Left colon (tissue), 2 donors: ENCODE measurements around the gene KIRREL1. TPM values are rescaled to one million over a fixed set of nuclear protein-coding genes. Genes with fewer than 3 reads are reported as not detected.

Experiments
- ATAC-seq: fragments of 200-7000 bp; cut with Tn5 transposase; one replicate; pipeline ENCODE4 v1.9.1; 2020; ENCODE audit warnings: mild to moderate bottlenecking, moderate library complexity
- DNase-seq, 2 donors: peaks; one replicate each; pipeline ENCODE4 v3.0.0-alpha.2; 2020
- intact Hi-C, 2 donors: fragments of 100-400 bp; cut with DNase I in 1 of 2; cut with micrococcal nuclease in 1 of 2; formaldehyde crosslinking; loops; one replicate each; pipeline versions ENCODE4 v1.11.2 to v1.14.0; 2022; cut with DNase I, micrococcal nuclease
- total RNA-seq, 2 donors: library from RNA; stranded (reverse); fragmentation: NEBNext Ultra II Directional; extraction: Animal tissue kit (Norgen Biotek cat#: 25700); gene quantifications; one replicate each; pipeline ENCODE4 v1.2.1, GENCODE V29; 2021
- donor health status: DM: no; HTN: no; CAD: no.
- donor health status: DM: yes; HTN: yes; CAD: no.

KIRREL1 gene
- total RNA-seq, 2 donors from 2014 or later = 5.6 to 9.2 TPM

DNA sequence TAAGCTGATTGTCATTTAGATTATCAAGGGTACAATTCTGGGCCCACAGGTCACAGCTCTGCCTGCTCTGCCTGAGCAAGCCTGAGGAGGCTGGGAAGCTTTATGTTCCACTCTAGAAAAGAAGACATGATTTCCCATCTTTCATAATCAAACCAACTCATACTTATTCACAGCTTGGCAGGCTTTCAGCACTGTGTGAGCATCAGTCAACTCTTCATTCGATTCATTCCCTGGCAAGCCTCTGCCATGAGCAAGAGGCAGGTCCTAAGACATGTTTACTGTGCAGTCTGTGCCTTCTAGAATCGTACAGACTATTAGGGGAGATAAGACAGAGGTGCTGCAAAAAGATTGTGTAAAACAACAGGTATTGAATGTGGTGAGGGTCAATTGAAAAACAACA, 24.5 kb upstream of the KIRREL1 start:
- no peak for ATAC-seq
- intact Hi-C loops = no loop called here
- DNase-seq = no peak

DNA sequence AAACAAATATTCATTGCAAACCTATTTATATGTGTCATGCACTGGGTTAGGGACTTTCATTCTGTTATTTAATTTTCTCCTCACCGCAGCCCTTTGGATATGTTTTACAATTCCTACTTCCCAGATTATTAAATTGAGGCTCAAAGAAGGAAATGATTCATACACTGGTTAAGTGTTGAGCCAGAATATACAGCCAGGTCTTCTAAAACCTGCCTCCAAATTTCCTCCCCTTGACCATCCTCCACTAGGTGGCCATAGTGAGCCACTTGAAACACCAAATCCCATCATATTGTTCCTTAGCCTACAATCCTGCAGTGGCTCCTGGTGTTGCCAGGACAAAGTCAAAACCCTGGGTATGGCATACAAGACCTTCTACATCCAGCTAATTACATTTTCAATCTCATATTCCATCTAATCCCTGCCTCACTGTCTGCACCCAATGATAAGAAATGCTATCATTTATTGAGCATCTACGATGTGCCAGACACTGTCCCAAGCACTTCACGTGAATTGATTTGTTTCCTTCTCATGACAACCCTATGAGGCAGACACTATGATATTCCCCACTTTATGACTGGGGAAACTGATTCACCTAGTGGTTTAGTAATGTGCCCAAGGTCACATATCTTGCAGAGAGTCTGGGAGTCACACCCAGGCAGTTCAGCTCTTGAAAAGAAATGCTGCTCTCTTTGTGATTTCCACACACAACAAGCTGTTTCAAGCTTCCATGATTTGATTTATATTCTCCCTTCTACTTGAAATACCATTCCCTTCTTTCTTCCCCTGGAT, 23.6 kb upstream of the KIRREL1 start:
- ATAC-seq (peak; percentile 43), DNase-seq (peak in 1 of 2 donors; percentile 54)
- intact Hi-C loops = loop anchor here in 1 of 2 donors (5.0 kb wide), 1 partner anchor 137 kb away; no protein-coding TSS in a partner anchor

DNA sequence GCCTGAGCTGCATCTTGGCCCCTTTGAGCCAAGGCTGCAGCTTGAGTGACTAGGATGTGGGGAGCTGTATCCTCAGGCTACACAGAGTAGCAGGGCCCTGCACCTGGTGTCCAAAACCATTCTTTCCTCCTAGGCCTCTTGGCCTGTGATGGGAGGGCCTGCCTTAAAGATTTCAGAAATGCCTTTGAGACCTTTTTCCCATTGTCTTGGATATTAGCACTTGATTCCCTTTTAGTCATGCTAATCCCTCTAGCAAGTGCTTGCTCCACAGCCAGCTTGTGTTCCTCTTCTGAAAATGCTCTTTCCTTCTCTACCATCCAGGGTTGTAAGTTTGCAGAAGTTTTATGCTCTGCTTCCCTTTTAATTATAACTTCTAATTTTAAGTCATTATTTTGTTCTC, 21.7 kb upstream of the KIRREL1 start:
- DNase-seq = no peak
- ATAC-seq = no peak
- intact Hi-C loops = loop anchor here in 1 of 2 donors (5.0 kb wide), 1 partner anchor 136 kb away; no protein-coding TSS in a partner anchor

DNA sequence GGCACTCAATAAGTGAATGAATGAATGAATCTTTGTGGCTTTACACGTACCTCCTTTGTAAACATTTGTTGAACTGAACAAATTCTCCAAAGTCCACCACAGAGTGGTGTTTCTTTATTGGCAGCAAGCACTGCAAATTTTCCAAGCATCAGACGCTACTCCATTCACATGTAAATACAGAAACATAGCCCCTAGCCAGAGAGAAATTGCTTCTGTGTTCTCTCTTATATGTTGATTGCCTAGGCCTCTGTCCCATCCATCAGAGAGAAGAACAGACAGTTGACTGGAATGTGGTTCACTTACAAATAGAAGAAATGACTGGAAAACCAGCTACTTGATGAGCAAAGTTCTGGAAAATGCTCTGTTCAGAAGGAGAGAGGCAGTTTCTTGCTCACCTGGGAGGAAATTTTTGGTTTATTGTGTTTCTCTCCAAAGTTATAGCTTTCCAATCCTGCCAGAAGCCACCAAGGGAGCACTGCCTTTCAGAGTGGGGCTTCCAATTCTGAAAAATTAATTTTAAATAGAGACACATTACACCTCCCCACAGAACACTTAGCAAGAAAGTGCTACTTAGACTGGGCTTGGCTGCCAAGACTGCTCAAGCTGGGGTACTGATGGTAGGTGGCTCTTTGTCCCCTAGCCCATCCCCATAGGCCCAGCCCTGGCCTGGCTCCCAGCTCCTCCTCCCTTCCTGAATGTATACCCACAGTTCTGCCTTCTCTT, 18.1 kb upstream of the KIRREL1 start:
- no peak for DNase-seq
- intact Hi-C loops = no loop called here
- ATAC-seq = no peak

DNA sequence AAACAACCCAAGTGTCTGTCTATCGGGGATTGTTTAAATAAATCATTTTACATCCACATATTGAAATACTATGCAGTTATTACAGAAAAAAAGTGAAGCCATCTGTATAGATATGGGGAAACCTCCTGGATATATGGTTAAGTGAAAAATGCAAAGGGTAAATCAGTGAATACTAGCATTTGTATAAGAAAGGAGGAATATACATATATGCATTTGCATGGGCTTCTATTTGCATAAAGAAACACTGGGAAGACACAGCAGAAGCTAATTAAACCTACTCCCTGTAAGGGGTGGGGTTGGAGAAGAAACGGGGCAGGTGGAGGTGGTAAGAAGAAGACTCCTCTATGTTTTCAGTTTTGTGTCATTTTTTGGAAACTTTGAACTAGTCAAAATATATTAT, 16.6 kb upstream of the KIRREL1 start:
- DNase-seq (no peak), ATAC-seq (no peak)
- intact Hi-C loops = no loop called here

DNA sequence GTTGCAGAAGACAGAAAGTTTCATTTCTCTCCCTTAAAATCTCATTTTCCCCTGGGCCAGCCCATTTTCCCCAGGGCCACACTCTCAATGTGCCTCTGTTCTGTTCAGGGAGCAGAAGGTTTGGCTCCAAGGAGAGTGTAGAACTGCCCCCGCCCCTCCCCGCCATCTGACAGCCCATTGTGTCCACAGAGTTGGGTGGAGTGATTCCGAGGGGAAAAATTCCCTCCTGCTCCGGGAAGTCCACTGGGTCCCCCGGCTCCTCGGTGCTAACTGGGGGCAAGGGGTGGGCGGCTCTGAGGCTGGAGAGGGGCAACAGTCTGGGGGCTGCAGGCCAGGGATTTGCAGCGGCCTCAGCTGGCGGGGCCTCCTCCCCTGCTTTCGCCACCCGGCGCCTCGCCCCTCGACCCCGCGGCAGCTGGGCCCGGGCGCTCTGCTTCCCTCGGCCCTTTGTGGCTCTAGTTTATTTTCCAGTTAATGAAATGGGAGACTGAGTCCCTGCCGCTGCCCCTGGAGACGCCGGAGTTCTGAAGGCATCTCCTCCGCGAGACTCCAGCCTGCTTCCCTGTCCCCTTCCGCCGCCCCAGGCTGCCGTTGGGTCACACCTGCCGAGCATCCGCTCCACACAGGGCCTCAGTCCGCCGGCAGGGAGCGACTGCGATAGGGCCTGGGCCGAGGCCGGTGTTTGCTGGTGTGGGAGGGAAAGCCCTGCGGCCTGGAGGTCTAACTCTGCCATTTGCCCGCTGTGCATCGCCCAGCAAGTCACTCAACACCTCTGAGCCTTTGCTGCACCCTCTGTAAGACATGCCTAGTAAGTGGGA, 14.7 kb upstream of the KIRREL1 start:
- DNase-seq (peak; percentile 45 to 53), ATAC-seq (peak; percentile 90)
- intact Hi-C loops = no loop called here

DNA sequence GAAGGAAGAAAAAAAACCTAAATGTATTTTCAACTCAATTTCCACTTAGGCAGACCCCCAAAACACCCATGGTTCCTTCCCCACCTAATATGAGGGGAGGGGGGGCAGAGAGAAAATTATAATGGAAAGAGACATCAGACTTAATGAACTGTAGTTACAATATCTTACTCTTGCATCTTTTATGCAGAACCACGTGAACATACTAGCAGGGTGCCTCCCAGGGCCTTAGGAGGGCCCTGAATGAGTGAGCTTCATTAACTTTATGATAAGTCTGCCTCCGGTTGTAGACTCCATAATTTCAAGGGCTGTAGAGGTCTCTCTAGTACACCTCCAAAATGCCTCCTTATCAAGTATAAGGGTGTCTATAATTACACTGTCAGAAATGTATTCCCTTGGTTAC, 11.3 kb upstream of the KIRREL1 start:
- DNase-seq (no peak), ATAC-seq (no peak)
- intact Hi-C loops = no loop called here

DNA sequence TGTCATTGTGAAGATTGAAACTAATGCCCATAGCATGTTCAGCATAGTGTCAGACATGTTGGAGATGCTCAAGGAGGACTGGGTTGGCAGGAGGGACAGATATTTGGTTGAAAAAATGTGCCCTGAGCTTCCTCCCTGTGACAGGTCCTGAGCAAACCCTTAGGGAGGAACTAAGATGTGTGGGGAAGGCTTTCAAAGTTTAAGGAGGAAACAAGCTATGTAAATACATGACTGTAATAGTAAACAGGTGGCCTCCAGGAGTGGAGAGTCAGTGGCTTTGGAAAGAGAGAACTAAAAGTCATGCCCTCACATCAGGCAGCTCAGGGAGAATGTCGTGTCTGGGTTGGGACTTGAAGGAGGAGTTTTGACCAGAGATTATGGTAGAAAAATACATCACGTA, 9.7 kb upstream of the KIRREL1 start:
- ATAC-seq (peak; percentile 31), DNase-seq (no peak)
- intact Hi-C loops = no loop called here

DNA sequence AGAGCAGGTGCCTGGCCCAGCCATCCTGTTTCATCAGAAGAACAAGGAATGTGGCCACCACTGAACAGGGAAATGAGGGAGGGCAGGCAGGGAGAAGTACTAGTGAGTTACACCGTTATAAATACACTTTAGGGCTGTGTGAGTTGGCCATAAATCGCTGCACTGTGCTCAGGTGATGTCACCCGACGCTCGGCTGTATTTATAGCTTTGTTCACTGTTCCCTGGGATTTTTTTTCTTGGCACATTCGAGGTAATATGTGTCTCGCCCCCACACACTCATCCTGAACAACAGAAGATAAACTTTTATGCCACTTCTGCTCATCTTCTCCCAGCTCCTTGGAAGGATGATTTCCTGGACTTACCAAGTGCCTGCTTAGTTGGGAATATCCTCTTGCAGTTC, 9.0 kb upstream of the KIRREL1 start:
- intact Hi-C loops = no loop called here
- DNase-seq (peak; percentile 24 to 49), ATAC-seq (peak; percentile 100)

DNA sequence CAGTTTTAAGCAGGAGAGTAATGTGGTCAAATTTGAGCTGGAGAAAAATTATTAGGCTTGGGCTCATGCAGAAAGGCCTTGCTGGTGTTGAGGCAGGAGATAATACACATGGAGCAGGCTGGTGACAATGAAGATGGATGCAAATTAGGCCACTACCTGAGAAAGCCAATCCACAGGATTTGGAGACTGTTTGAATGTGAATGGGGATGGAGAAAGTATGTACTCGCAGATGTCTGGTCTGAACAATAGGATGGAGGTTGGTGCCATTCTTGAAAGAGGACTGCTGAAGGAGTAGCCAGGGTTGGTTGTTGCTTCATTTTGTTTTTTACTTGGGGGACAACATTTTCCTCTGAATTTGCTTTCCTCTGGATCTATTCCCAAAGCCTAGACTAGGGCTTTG, 8.0 kb upstream of the KIRREL1 start:
- no peak for ATAC-seq

DNA sequence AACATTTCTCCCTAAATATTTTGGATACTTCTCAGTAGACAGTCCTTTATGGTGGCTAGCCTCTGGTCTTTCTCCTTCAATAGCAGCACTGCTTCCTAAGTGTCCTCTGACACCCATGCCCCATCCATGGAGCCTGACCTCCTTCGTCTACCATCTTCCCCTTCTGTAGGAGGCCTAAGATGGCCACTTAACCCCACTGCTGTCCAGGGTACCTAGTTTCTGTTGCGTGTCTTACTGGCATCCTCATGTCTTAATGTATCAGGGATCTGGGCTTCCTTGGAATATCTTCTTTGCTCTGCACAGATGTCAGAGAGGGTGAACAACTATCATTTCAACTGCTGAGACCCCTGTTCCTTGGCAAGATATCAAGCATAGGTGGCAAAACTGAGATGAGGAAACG, 5.4 kb upstream of the KIRREL1 start:
- ATAC-seq (no peak), DNase-seq (no peak)
- intact Hi-C loops = no loop called here

More for the DNA sequence above, 8.0 kb upstream of the KIRREL1 start:
- intact Hi-C loops = no loop called here
- DNase-seq = no peak

DNA sequence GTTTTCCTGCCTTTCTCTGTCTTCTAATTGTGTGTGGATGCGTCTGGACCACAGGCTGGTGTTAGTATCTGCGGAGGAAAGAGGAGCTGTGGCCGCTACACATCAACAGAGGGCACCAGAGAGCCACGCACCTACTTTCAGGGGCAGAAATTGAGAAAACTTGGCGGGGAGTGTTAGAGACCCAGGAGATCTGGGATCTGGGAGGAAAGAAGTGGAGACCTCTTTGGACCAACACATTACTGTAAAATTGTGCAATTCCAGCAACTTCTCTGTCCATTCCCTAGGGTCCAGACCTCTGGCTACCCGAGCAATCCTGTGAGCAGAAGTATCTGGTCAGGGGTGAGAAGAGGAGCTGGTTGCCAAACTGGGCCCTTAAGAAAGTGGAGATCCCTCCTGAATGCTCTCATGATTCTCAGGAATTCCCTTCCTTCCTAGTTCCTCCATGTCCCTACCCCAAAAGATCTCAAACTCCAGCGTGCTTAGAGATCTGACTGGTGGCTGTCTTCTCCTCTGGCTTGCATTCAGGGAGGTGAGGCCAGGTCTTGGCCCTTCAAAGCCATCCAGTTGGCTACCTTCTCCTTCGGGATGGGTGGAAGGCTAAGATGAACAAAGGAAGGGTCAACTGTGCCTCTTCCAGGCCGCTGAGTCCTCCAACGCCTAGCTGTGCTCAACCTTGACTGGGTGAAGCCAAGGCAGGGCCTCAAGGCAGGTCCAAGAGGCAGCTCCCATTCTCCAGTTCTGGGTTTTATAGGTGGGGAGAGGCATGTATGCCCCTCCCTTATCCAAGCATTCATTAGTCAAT, 1.2 kb upstream of the KIRREL1 start:
- intact Hi-C loops = loop anchor here in 1 of 2 donors (5.0 to 10.0 kb wide), 2 partner anchors 45 to 93 kb away; no protein-coding TSS in a partner anchor
- ATAC-seq (peak; percentile 79), DNase-seq (peak; percentile 46 to 75)

DNA sequence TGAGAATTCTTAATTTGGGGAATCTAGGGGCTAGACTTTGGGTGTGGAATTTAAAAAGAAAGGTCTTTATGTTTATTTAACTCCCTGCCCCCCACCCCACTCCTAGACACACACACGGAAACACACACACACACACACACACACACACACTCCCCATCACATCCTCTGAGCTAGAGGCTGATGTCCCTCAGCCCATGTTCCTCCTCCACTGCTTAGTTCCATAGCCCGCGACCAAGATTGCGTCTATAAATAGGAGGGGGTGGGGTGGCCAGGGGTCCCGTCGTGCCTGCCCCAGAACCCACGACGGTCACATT, 655 bp upstream of the KIRREL1 start:
- intact Hi-C loops = loop anchor here in 1 of 2 donors (5.0 to 10.0 kb wide), 2 partner anchors 45 to 92 kb away; no protein-coding TSS in a partner anchor
- DNase-seq = no peak
- peak; percentile 15 for ATAC-seq

DNA sequence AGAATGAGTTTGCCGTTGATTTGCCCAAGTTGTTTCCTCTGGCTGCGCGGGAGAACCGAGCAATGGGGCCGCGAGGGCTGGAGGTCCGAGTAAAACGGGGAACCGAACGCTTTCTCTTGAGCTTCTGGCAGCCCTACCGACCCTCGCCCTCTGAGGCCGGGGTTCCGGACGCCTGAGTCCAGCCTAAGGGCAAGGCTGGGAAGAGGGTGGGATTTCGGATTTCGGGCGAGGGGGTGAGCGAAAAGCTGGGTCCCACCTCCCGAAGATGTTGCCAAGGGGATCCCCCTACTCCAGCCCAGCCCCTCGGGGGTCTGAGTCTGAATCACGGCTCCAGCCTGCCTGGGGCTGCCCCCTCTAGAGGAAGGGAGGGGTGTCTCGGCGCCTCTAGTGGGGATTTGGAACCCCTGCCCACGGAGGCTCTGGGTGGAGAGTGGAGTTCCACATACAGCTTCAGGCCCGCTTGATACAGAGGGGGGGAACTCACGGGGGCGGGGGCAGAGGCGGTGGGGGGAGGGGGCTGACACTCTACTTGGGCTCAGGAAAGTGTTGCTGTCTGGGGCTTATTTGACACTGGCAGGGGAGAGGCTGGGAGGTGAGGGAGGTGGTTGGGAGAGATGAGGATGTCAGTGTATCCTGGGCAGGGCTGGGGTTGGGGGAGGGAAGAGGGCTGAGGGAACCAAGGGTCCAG, 617 bp downstream of the KIRREL1 start:
- DNase-seq (no peak), ATAC-seq (no peak)
- intact Hi-C loops = loop anchor here in 1 of 2 donors (5.0 to 10.0 kb wide), 2 partner anchors 43 to 91 kb away; no protein-coding TSS in a partner anchor

DNA sequence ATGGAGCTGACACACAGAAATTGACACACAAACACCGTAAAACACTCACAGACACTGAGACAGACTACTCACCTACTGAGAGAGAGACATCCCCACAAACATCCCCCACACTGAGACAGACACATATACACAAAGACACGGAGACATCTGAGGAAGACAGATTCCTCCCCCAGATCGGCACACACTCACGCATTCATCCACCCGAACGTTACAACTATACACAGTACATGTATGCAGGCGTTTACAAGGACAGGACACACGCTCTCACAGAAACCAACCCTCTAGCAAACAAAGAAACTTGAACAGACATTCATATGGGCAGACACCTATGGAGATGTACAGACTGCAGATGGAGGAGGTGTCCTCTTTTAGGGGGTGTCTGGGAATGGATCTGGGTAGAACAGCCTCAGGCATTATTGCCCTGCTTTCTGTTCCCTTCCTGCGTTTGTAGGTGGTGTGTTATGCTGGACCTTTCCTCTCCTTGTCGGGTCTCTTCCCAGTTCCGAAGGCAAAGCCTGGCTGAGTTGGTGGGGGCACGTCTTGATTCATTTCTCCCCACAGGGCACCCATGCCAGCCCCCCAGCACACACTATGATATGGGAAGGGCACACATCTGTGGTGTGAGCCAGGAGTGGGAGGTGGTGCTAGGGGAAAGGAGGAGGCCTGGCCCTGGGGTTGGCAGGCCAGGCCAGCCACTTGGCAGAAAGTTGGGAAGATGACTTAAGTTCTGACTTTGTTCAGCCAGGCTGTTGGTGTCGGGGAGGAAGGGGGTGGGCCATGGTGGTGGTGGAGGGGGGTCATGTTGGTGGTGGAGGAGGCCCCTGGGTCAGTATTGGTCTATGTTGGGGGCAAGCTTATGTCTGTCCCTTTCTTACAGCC, 1.5 kb downstream of the KIRREL1 start:
- ATAC-seq = no peak
- intact Hi-C loops = loop anchor here (5.0 to 10.0 kb wide), 2 partner anchors 42 to 90 kb away; no protein-coding TSS in a partner anchor

DNA sequence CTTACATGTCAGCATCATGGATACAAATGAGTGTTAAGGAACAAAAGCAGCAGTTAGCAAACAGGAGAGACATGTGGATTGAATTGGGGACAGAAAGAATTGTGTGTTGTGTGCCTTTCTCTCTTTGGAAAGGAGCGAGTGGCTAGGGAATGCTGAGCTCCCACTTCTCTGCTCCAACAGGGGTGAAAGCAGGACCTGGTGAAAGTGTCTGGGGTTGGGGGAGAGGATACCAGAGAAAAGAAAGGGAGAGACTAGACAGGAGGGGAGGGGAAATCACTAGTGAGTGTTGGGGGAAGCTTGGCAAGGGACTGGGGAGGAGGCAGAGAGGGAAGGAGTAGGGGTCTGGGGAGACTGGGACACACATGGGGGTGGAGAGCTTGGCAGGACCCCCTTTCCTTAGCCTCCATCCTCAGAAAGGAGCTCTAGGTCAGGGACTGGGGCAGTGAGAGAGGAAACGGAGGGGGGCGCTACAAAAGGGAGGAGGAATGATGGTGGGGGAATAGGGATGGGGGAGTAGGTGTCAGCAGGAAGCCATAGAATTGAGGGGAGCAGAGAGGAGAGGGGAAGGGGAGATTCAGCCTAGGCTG, 2.2 kb downstream of the KIRREL1 start:
- DNase-seq (no peak), ATAC-seq (no peak)
- intact Hi-C loops = loop anchor here (5.0 to 10.0 kb wide), 2 partner anchors 42 to 89 kb away; no protein-coding TSS in a partner anchor

More for the DNA sequence above, 1.5 kb downstream of the KIRREL1 start:
- no peak for DNase-seq
